ENCODE data around the gene ETAA1. TPM values are rescaled to one million over a fixed set of nuclear protein-coding genes. Genes with fewer than 3 reads are reported as not detected.

ETAA1 gene
- total and polyA plus RNA-seq, 2 of the 8 experiments (the other 6 are each of a cell fraction or from before 2014, with no cell fraction given), result 5.9 to 27.1 TPM

GRCh38 chr2:67374481-67374880 is 22.7 kb upstream of the ETAA1 start:
- FAIRE-seq (no peak), DNase-seq (ENCODE audit: low read depth in 1 of 2, low spot score in 2 of 2) (no peak)
- Histone ChIP-seq H3K27me3 (replicated peaks in 1 of 4; ENCODE audit: control insufficient read depth in 3 of 4, extremely low read depth in 1 of 4, insufficient read depth in 3 of 4, low read length in 3 of 4) (no peaks in the 10 kb centered on the region), H3K4me3 (ENCODE audit: extremely low read depth in 1 of 4, insufficient read depth in 2 of 4, low read depth in 3 of 4, low read length in 4 of 4) (no peak overlapping the region), H3K23ac (ENCODE audit: insufficient read length) (no peak overlapping the region), H3K79me2 (ENCODE audit: control insufficient read depth in 1 of 2, insufficient read depth in 2 of 2, low read length in 2 of 2) (no peaks in the 10 kb centered on the region), H3K79me1 (ENCODE audit: low read depth, low read length) (no peaks in the 10 kb centered on the region), H2BK5ac (ENCODE audit: low read depth, low read length) (no peak overlapping the region), H3K56ac (replicated peaks; ENCODE audit: insufficient read length, low read depth, low read length) (no peak overlapping the region), H2BK20ac (ENCODE audit: low read length) (no peak overlapping the region), H3K14ac (ENCODE audit: insufficient read length) (no peak overlapping the region), H3K18ac (ENCODE audit: extremely low read depth, low read length) (no peak overlapping the region), H4K8ac (ENCODE audit: extremely low read depth, insufficient read depth, low read length) (no peak overlapping the region), H4K91ac (replicated peaks; ENCODE audit: insufficient read length, low read length) (no peak overlapping the region), H3K4me2 (ENCODE audit: insufficient read depth in 1 of 2, low read depth in 2 of 2, low read length in 2 of 2) (no peak overlapping the region), H3K9me3 (ENCODE audit: insufficient read depth in 2 of 2, low read depth in 1 of 2, low read length in 1 of 2) (no peaks in the 10 kb centered on the region), H3K27ac (ENCODE audit: low read depth, low read length) (no peak overlapping the region), H2BK120ac (replicated peaks; ENCODE audit: low read depth, low read length) (no peak overlapping the region), H3K36me3 (ENCODE audit: control insufficient read depth in 2 of 4, insufficient read depth in 4 of 4, low read length in 3 of 4) (no peaks in the 10 kb centered on the region), H4K5ac (ENCODE audit: insufficient read length, low read depth, low read length) (no peak overlapping the region), H2AFZ (ENCODE audit: low read length) (no peak overlapping the region), H2BK15ac (ENCODE audit: low read length) (no peak overlapping the region), H2AK5ac (ENCODE audit: low read depth, low read length) (no peak overlapping the region), H3K4ac (replicated peaks; ENCODE audit: insufficient read length, low read depth, low read length) (no peak overlapping the region), H3K4me1 (replicated peaks in 1 of 4; ENCODE audit: control insufficient read depth in 3 of 4, insufficient read depth in 4 of 4, low read length in 3 of 4) (no peaks in the 10 kb centered on the region), H2BK12ac (ENCODE audit: low read depth, low read length) (no peak overlapping the region), H3K9ac (replicated peaks in 1 of 4; ENCODE audit: extremely low read depth in 1 of 4, low read depth in 3 of 4, low read length in 3 of 4) (no peak overlapping the region), H4K20me1 (replicated peaks in 1 of 2; ENCODE audit: control insufficient read depth in 1 of 2, insufficient read depth in 2 of 2, low read length in 2 of 2) (no peaks in the 10 kb centered on the region), H3K23me2 (ENCODE audit: low read depth, low read length) (no peaks in the 10 kb centered on the region)
- 79% methylated on average over 2 of the region's 2 CpGs; no CpG with 5 or more reads in 1 of the 2 experiments for WGBS, 2 experiments (ENCODE audit: extremely low coverage in 1 of 2, insufficient coverage in 1 of 2, insufficient read length in 1 of 2, insufficient replicate concordance in 2 of 2, low coverage in 1 of 2, low lambda C conversion rate in 2 of 2, missing lambda C conversion rate in 1 of 2)
- ChIA-PET CTCF (ENCODE audit: partially characterized antibody) (no interaction called here), POLR2A (ENCODE audit: partially characterized antibody) (no interaction called here)
- TF ChIP-seq GABPA (IDR thresholded peaks at IDR 0.05; ENCODE audit: borderline replicate concordance, insufficient read depth, low read length), result no peak
- TF ChIP-seq EGR1 (IDR thresholded peaks at IDR 0.05; ENCODE audit: borderline replicate concordance, low read depth, low read length), result no peak
- TF ChIP-seq PHF8 (conservative IDR thresholded peaks at IDR 0.05; ENCODE audit: low read depth, low read length), result no peak
- TF ChIP-seq, protein P1, sequence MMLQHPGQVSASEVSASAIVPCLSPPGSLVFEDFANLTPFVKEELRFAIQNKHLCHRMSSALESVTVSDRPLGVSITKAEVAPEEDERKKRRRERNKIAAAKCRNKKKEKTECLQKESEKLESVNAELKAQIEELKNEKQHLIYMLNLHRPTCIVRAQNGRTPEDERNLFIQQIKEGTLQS (IDR thresholded peaks at IDR 0.05; ENCODE audit: insufficient read depth, low read depth, low read length), result no peak
- TF ChIP-seq KDM1A (IDR thresholded peaks at IDR 0.05; ENCODE audit: borderline replicate concordance, low read length), result no peak
- TF ChIP-seq SUZ12 (IDR thresholded peaks at IDR 0.05; ENCODE audit: low read length), result no peak
- TF ChIP-seq, protein P2, sequence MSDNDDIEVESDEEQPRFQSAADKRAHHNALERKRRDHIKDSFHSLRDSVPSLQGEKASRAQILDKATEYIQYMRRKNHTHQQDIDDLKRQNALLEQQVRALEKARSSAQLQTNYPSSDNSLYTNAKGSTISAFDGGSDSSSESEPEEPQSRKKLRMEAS (IDR thresholded peaks at IDR 0.05), result no peak
- TF ChIP-seq SIRT6 (IDR thresholded peaks at IDR 0.05; ENCODE audit: low read length), result no peak
- no peak for TF ChIP-seq RFX5 (IDR thresholded peaks at IDR 0.05; ENCODE audit: borderline replicate concordance, low read depth, low read length)
- no peak for TF ChIP-seq SP1 (IDR thresholded peaks at IDR 0.05; ENCODE audit: low read depth, low read length)
- TF ChIP-seq YY1 (IDR thresholded peaks at IDR 0.05; ENCODE audit: low read depth, low read length), result no peak
- no peak for TF ChIP-seq E2F6 (IDR thresholded peaks at IDR 0.05)
- no peak for TF ChIP-seq CREB1 (IDR thresholded peaks at IDR 0.05)
- TF ChIP-seq CTBP2 (IDR thresholded peaks at IDR 0.05; ENCODE audit: borderline replicate concordance, insufficient read depth, insufficient read length, low read length), result no peak

Measured in H1 (cell line).